Stomach (tissue), 9 donors: ENCODE data around the gene AREL1. TPM values are rescaled to one million over a fixed set of nuclear protein-coding genes. Genes with fewer than 3 reads are reported as not detected.

Experiments used
- DNase-seq, 2 donors: peaks; one replicate each; pipeline versions ENCODE4 v3.0.0 to v3.0.0-alpha.2; 2013 to 2019
- H3K27ac ChIP-seq, 5 donors: fragments of 200-600 bp in 4 of 5; sonication (generic) in 4 of 5; one replicate each; pipeline ENCODE4 v1.5.1; 2013 to 2019; ENCODE audit warnings: mild to moderate bottlenecking in 1 of 5, moderate library complexity in 1 of 5
- H3K27me3 ChIP-seq, 3 donors: fragments of 200-600 bp; sonication (generic); one replicate each; pipeline ENCODE4 v1.5.1; 2017 to 2019; ENCODE audit warnings: mixed run types in 1 of 3
- H3K36me3 ChIP-seq, 4 donors: fragments of 200-600 bp; sonication (generic); 1 replicate in 3 of 4; 2 replicates in 1 of 4; pipeline ENCODE4 v1.5.1; 2016 to 2019
- H3K4me1 ChIP-seq, 4 donors: fragments of 200-600 bp; sonication (generic); one replicate each; pipeline ENCODE4 v1.5.1; 2016 to 2019
- H3K4me3 ChIP-seq, 4 donors: fragments of 200-600 bp; sonication (generic) in 3 of 4; one replicate each; pipeline ENCODE4 v1.5.1; 2016 to 2019; ENCODE audit warnings: mild to moderate bottlenecking in 1 of 4
- H3K9me3 ChIP-seq, 4 donors: fragments of 200-600 bp; sonication (generic); one replicate each; pipeline ENCODE4 v1.5.1; 2016 to 2019
- CTCF ChIP-seq, 7 experiments: fragments of 450-650 bp in 4 of 7; fragments of 200-600 bp in 3 of 7; sonication (generic) in 3 of 7; IDR thresholded peaks; one replicate each; pipeline ENCODE4 v1.5.1; 2016 to 2019; ENCODE audit warnings: antibody characterized with exemption in 7 of 7, control low read depth in 2 of 7, mild to moderate bottlenecking in 1 of 7
- EP300 ChIP-seq: sonication (generic); formaldehyde crosslinking; IDR thresholded peaks from one replicate; pipeline ENCODE4 v1.6.1; 2017; ENCODE audit warnings: antibody characterized with exemption
- POLR2A ChIP-seq, 4 donors: fragments of 450-650 bp; IDR thresholded peaks; one replicate each; pipeline ENCODE4 v1.6.1; 2016; ENCODE audit warnings: antibody characterized with exemption in 4 of 4, control low read depth in 2 of 4, mild to moderate bottlenecking in 1 of 4, moderate library complexity in 1 of 4
- POLR2AphosphoS5 ChIP-seq, 3 donors: sonication (generic); formaldehyde crosslinking; IDR thresholded peaks; one replicate each; pipeline ENCODE4 v1.6.1; 2016; ENCODE audit warnings: antibody characterized with exemption in 3 of 3
- WGBS, 5 donors: extraction: QIAGEN DNeasy Blood & Tissue Kit in 3 of 5; methylation state at CpG; one replicate each; pipeline versions ENCODE4 v1.1.5 to v1.1.7; 2013 to 2018; 5-methylcytosine and 5-hydroxymethylcytosine counted together
- intact Hi-C: fragments of 100-400 bp; cut with DNase I; formaldehyde crosslinking; loops from one replicate; pipeline ENCODE4 v1.15.1; 2023; ENCODE audit warnings: low total_unique reads
- polyA plus RNA-seq, 3 donors: library from polyadenylated mRNA; stranded (reverse); fragments of 200-250 nt; gene quantifications; one replicate each; pipeline ENCODE4 v1.2.3, GENCODE V29; 2013
- total RNA-seq, 5 donors: library from RNA; depleted of rRNA; stranded (reverse); fragments of >200 nt; gene quantifications; one replicate each; pipeline versions ENCODE4 v1.1.0 to v1.2.3, GENCODE V29; 2014 to 2016
- donor health status: healthy with polysubstance abuse.
- donor health status: Bipolar disorder and iron deficiency.
- donor health status: healthy.

Gene AREL1
- total and polyA plus RNA-seq, 8 donors: 6.9 to 51.4 (median 12.0) TPM

GRCh38 chr14:74647678-74648461 is 65.0 kb downstream of the AREL1 start:
- no peak overlapping the region for H3K4me3 ChIP-seq
- TF ChIP-seq EP300 (no peak), POLR2A (IDR thresholded peaks at IDR 0.05) (no peak), CTCF (IDR thresholded peaks at IDR 0.05) (no peak), POLR2AphosphoS5 (IDR thresholded peaks at IDR 0.05) (no peak)
- intact Hi-C loops: no loop called here
- WGBS, 5 donors: 25 to 36% (median 29%) methylated on average over 7 of the region's 7 CpGs
- H3K4me1 ChIP-seq: peaks cover 8 to 23% (median 16%) of the 10 kb centered on the region in 4 donors
- H3K27ac ChIP-seq: no peak overlapping the region
- no peaks in the 10 kb centered on the region for H3K36me3 ChIP-seq
- H3K9me3 ChIP-seq: no peaks in the 10 kb centered on the region
- H3K27me3 ChIP-seq: peaks cover 0 to 36% (median 3%) of the 10 kb centered on the region in 3 donors
- peak; percentile 34 to 64 for DNase-seq

- no peak for TF ChIP-seq POLR2A (IDR thresholded peaks at IDR 0.05)
- no peak for TF ChIP-seq CTCF (IDR thresholded peaks at IDR 0.05)
- TF ChIP-seq POLR2AphosphoS5 (IDR thresholded peaks at IDR 0.05): no peak
- Histone ChIP-seq H3K36me3 (no peaks in the 10 kb centered on the region), H3K4me3 (no peak overlapping the region), H3K27ac (no peak overlapping the region), H3K9me3 (no peaks in the 10 kb centered on the region), H3K27me3 (peaks cover 0 to 41% (median 3%) of the 10 kb centered on the region in 3 donors), H3K4me1 (peaks cover 8 to 18% (median 12%) of the 10 kb centered on the region in 4 donors)
- intact Hi-C loops: no loop called here
- no peak for DNase-seq
- WGBS, 5 donors: 84 to 92% (median 88%) methylated on average over 11 of the region's 11 CpGs
Observed at GRCh38 chr14:74647061-74647677, 65.7 kb downstream of the AREL1 start.

- intact Hi-C loops: no loop called here
- TF ChIP-seq POLR2A (IDR thresholded peaks at IDR 0.05) (no peak), POLR2AphosphoS5 (IDR thresholded peaks at IDR 0.05) (no peak), EP300 (no peak), CTCF (IDR thresholded peaks at IDR 0.05) (no peak)
- H3K4me1 ChIP-seq: peaks cover 8 to 18% (median 12%) of the 10 kb centered on the region in 4 donors
- H3K36me3 ChIP-seq: no peaks in the 10 kb centered on the region
- H3K4me3 ChIP-seq: no peak overlapping the region
- peak in 1 of 2 donors; percentile 34 for DNase-seq
- peaks cover 0 to 42% (median 3%) of the 10 kb centered on the region in 3 donors for H3K27me3 ChIP-seq
- no peak overlapping the region for H3K27ac ChIP-seq
- 74 to 82% (median 76%) methylated on average over 13 of the region's 13 CpGs for WGBS, 5 donors
- no peaks in the 10 kb centered on the region for H3K9me3 ChIP-seq
Observed at GRCh38 chr14:74645756-74646470, 67.0 kb downstream of the AREL1 start.

GRCh38 chr14:74645244-74645643 is 67.6 kb downstream of the AREL1 start:
- intact Hi-C loops: no loop called here
- Histone ChIP-seq H3K9me3 (no peaks in the 10 kb centered on the region), H3K27ac (no peak overlapping the region), H3K36me3 (no peaks in the 10 kb centered on the region), H3K27me3 (peaks cover 0 to 45% (median 3%) of the 10 kb centered on the region in 3 donors), H3K4me3 (no peak overlapping the region), H3K4me1 (peaks cover 8 to 18% (median 12%) of the 10 kb centered on the region in 4 donors)
- peak in 1 of 2 donors; percentile 27 for DNase-seq
- WGBS, 5 donors: 66 to 73% (median 69%) methylated on average over 5 of the region's 5 CpGs
- TF ChIP-seq CTCF (IDR thresholded peaks at IDR 0.05): no peak
- TF ChIP-seq POLR2A (IDR thresholded peaks at IDR 0.05): no peak
- no peak for TF ChIP-seq POLR2AphosphoS5 (IDR thresholded peaks at IDR 0.05)
- TF ChIP-seq EP300: no peak
